Measurements from ENCODE around the gene DCXR.

DNA sequence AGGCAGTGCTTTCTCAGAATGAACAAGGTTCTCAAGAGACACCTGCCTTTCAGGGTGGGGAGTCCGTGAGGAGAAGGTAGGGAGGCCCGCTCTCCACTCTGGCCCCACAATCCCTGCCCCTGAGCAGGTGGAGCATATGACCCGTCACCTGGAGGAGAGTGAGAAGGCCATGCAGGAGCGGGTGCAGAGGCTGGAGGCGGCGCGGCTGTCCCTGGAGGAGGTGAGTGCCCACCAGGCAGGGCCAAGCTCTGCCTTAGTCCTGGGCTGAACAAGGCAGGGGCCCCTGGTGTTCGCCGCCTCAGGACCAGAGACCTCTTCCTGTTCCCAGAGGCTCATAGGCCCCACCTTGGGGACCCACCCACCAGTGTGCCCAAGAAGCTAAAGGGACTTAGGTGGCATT lies 8.5 kb downstream of the DCXR start:
- TF ChIP-seq POLR2AphosphoS5 (IDR thresholded peaks at IDR 0.05), result no peak
- TF ChIP-seq, protein P1, sequence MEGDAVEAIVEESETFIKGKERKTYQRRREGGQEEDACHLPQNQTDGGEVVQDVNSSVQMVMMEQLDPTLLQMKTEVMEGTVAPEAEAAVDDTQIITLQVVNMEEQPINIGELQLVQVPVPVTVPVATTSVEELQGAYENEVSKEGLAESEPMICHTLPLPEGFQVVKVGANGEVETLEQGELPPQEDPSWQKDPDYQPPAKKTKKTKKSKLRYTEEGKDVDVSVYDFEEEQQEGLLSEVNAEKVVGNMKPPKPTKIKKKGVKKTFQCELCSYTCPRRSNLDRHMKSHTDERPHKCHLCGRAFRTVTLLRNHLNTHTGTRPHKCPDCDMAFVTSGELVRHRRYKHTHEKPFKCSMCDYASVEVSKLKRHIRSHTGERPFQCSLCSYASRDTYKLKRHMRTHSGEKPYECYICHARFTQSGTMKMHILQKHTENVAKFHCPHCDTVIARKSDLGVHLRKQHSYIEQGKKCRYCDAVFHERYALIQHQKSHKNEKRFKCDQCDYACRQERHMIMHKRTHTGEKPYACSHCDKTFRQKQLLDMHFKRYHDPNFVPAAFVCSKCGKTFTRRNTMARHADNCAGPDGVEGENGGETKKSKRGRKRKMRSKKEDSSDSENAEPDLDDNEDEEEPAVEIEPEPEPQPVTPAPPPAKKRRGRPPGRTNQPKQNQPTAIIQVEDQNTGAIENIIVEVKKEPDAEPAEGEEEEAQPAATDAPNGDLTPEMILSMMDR (IDR thresholded peaks at IDR 0.05), result no peak
- TF ChIP-seq POLR2A (IDR thresholded peaks at IDR 0.05), result no peak
